GM12865 (cell line): ENCODE measurements around the gene GALNT8.

ENCODE experiments used
- DNase-seq: peaks from one replicate; pipeline ENCODE4 v3.0.0; 2010; ENCODE audit warnings: low read depth
- H3K4me3 ChIP-seq: 2 replicates; pipeline ENCODE4 v1.5.1; 2011; ENCODE audit warnings: mild to moderate bottlenecking, low read depth, low read length, control low read depth
- TF ChIP-seq, protein P1 (sequence below): IDR thresholded peaks from 2 replicates; pipeline ENCODE4 v1.5.1; 2011; ENCODE audit warnings: low read length, control low read depth, low read depth, inconsistent platforms; ENCODE audit not compliant: insufficient read depth; ENCODE audit errors: missing control alignments

GALNT8 gene, protein sequence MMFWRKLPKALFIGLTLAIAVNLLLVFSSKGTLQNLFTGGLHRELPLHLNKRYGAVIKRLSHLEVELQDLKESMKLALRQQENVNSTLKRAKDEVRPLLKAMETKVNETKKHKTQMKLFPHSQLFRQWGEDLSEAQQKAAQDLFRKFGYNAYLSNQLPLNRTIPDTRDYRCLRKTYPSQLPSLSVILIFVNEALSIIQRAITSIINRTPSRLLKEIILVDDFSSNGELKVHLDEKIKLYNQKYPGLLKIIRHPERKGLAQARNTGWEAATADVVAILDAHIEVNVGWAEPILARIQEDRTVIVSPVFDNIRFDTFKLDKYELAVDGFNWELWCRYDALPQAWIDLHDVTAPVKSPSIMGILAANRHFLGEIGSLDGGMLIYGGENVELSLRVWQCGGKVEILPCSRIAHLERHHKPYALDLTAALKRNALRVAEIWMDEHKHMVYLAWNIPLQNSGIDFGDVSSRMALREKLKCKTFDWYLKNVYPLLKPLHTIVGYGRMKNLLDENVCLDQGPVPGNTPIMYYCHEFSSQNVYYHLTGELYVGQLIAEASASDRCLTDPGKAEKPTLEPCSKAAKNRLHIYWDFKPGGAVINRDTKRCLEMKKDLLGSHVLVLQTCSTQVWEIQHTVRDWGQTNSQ

DNA sequence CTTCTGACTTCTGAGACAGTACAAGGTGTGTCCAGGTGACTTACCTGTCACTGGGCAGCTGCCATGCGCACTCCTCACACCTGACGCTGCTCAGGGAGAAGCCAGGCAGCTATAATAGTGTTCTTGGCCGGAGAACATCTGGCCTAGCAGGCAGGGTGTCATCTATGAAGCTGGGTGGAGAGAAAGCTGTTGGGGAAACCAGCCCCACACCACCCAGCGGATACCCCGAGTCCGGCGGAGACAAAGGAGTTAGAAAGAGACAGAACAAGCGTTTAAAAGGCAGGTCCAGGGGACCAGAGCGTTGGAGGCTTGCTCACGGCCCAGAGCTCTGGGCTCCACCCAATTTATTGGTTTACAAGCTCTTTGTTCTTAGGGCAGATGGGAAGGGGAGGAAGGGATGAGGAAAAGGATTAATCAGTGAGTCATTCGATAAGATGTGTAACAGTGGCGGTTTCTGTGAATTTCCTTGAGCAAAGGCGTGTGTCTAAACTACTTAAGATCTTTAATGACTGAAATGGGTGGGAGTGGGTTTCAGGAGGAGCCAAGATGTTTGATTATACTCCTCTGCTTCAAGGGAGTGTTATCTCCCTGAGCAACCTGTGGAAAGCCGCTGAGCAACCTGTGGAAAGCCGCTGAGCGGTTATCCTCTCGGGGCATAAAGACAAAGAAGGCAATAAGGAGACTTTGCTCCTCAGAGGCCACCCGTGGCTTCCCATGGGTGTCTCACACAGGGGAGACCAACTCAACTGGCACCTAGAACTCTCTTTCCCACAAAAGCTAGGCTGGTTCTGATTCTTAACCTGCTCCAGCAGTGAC is at the start of gene GALNT8:
TSS of gene GALNT8 (plus strand) at position 580 of the 816 bp plus-strand sequence. CDS start 278 bp downstream, outside the sequence.
- TF ChIP-seq, protein P1, sequence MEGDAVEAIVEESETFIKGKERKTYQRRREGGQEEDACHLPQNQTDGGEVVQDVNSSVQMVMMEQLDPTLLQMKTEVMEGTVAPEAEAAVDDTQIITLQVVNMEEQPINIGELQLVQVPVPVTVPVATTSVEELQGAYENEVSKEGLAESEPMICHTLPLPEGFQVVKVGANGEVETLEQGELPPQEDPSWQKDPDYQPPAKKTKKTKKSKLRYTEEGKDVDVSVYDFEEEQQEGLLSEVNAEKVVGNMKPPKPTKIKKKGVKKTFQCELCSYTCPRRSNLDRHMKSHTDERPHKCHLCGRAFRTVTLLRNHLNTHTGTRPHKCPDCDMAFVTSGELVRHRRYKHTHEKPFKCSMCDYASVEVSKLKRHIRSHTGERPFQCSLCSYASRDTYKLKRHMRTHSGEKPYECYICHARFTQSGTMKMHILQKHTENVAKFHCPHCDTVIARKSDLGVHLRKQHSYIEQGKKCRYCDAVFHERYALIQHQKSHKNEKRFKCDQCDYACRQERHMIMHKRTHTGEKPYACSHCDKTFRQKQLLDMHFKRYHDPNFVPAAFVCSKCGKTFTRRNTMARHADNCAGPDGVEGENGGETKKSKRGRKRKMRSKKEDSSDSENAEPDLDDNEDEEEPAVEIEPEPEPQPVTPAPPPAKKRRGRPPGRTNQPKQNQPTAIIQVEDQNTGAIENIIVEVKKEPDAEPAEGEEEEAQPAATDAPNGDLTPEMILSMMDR = no peak
- no peak for DNase-seq
- H3K4me3 ChIP-seq = no peak within 1 kb of the TSS

DNA sequence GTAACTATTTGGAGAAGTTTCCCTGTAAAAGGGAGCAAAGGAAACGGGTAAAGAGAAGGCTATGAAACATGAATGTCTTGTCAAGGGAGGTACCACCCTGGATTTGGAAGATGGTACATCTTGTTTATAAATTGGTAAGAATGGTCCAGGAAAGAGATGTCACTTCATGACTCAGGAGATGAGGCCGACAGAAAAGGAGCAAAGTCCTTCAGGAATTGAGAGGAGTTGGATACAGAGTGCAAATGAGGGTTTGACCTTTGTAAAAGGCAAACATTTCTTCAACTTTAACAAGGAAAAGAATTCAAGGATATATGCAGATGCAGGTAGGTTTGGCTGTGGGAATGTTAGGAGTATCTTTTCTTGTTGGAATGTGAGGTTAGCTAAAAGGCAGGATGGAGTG is 40.5 kb upstream of the GALNT8 start:
- DNase-seq = no peak
- no peak overlapping the region for H3K4me3 ChIP-seq
- TF ChIP-seq, protein P1 = no peak

DNA sequence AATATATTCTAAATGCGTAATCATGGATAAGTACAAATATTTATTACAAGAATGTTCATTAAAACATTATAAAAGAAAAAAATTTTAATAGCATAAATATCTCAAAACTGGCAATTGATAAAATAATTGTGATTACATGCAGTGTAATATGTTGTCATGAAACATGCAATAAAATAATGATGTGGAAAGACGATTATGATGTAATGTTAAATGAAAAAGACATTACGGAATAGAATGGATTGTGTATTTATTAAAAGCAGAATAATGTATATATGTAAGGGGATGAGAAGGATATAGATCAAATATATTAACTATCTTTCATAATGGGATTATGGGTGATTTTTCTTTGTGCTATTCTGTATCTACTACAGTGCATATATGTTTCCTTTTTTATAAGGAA is 38.5 kb upstream of the GALNT8 start:
- no peak overlapping the region for H3K4me3 ChIP-seq
- TF ChIP-seq, protein P1 = no peak
- DNase-seq = no peak

DNA sequence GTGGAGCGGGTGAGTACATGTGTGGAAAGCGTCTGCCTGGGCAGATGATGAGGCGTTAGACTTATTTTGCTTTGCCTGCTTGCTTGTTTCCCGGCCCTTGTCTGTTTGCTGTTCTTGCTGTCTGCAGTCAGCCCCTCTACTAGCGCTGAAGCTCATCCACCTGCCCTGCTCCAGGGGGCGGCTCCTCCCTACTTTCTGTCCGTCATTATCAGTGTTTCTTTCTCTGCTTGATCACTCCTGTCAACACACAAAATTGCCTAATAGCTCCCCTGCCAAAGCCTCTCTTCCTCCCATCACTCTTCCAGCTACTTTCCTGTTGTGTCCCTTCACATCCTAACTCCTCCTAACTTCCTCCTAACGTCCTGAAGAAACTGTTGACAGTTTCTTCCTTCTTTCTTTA is 34.9 kb upstream of the GALNT8 start:
- TF ChIP-seq, protein P1 = no peak
- no peak for DNase-seq

DNA sequence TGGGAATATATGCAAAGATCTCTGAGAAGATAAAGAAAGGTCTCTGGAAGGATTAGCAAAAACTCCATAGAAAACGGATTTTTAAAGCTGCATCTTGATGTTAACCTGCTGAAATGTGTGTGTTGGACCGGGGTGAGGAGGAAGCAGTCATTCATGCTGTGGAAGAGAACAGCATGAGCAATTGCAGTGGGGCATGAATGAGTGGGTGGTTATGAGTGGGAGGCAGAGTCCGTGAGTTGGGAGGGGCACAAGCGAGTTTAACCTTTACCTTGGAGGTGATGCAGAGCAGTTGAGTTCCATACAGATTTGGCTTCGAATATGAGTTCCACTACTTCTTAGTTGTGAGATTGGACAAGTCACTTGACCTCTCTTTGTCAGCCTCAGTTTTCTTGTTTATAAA is 29.4 kb upstream of the GALNT8 start:
- TF ChIP-seq, protein P1 = no peak

More for the DNA sequence above, 34.9 kb upstream of the GALNT8 start:
- H3K4me3 ChIP-seq = no peak overlapping the region

DNA sequence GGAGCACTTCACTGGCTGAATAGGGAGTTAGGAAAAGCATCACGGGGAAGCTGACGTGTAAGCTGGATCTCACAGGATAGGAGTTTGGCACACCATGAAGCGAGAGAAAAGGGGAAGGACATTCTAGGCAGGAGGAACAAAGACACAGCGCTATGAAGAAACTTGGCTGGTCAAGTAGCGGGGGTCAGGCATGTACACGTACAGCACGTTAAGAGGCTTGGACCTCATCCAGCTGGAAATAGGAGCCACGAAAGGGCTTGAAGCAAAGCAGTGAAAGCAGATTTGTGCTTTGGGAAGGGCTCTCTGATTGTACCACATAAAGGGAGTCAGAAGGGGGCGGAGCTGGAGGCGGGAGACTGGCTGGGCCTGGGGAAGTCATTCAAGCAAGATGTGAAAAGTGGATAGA is 19.6 kb upstream of the GALNT8 start:
- TF ChIP-seq, protein P1 = no peak
- no peak overlapping the region for H3K4me3 ChIP-seq
- DNase-seq = no peak

More for the DNA sequence above, 29.4 kb upstream of the GALNT8 start:
- DNase-seq = no peak
- no peak overlapping the region for H3K4me3 ChIP-seq
